Liver (tissue), 9 donors: ENCODE data around the gene PRDM5. TPM values are rescaled to one million over a fixed set of nuclear protein-coding genes. Genes with fewer than 3 reads are reported as not detected.

Experiments used
- DNase-seq: peaks from one replicate; pipeline ENCODE4 v3.0.0-alpha.2; 2017; ENCODE audit warnings: low spot score
- H3K27ac ChIP-seq, 2 donors: one replicate each; pipeline ENCODE4 v1.7.0; 2013; ENCODE audit warnings: inconsistent platforms in 2 of 2, low read length in 2 of 2, control low read depth in 1 of 2, low read depth in 1 of 2, mild to moderate bottlenecking in 1 of 2
- H3K27me3 ChIP-seq, 4 donors: one replicate each; pipeline versions ENCODE4 v1.6.1 to v1.7.0; 2013; ENCODE audit warnings: low read length in 3 of 4, inconsistent platforms in 1 of 4, mild to moderate bottlenecking in 1 of 4, moderate library complexity in 1 of 4; ENCODE audit not compliant: control insufficient read depth in 4 of 4, insufficient read depth in 4 of 4
- H3K36me3 ChIP-seq, 4 donors: one replicate each; pipeline versions ENCODE4 v1.6.1 to v1.7.0; 2013; ENCODE audit warnings: low read length in 3 of 4, mild to moderate bottlenecking in 3 of 4, low read depth in 1 of 4, moderate library complexity in 1 of 4; ENCODE audit not compliant: control insufficient read depth in 4 of 4, insufficient read depth in 3 of 4
- H3K4me1 ChIP-seq, 4 donors: one replicate each; pipeline versions ENCODE4 v1.6.1 to v1.7.0; 2013; ENCODE audit warnings: low read length in 3 of 4, mild to moderate bottlenecking in 3 of 4, moderate library complexity in 1 of 4; ENCODE audit not compliant: control insufficient read depth in 4 of 4, insufficient read depth in 4 of 4
- H3K4me3 ChIP-seq, 3 donors: one replicate each; pipeline versions ENCODE4 v1.6.1 to v1.7.0; 2013; ENCODE audit warnings: low read length in 3 of 3, control low read depth in 1 of 3, low read depth in 1 of 3, mild to moderate bottlenecking in 1 of 3
- H3K9ac ChIP-seq, 2 donors: one replicate each; pipeline ENCODE4 v1.7.0; 2013; ENCODE audit warnings: low read length in 2 of 2, mild to moderate bottlenecking in 2 of 2, moderate library complexity in 2 of 2, control low read depth in 1 of 2, low read depth in 1 of 2
- H3K9me3 ChIP-seq, 4 donors: one replicate each; pipeline versions ENCODE4 v1.6.1 to v1.7.0; 2013; ENCODE audit warnings: low read length in 3 of 4; ENCODE audit not compliant: control insufficient read depth in 4 of 4
- CTCF ChIP-seq: fragments of 150-350 bp; IDR thresholded peaks from 2 replicates; pipeline ENCODE4 v1.5.1; 2017; ENCODE audit warnings: improper control_type of control experiment, low read depth, low read length; ENCODE audit not compliant: missing input control
- FOXA1 ChIP-seq: IDR thresholded peaks from 2 replicates; pipeline ENCODE4 v1.6.1; 2016; ENCODE audit warnings: antibody characterized with exemption
- FOXA2 ChIP-seq: IDR thresholded peaks from 2 replicates; pipeline ENCODE4 v1.6.1; 2016; ENCODE audit warnings: antibody characterized with exemption
- GABPA ChIP-seq, 2 donors: IDR thresholded peaks in 1 of 2; conservative IDR thresholded peaks in 1 of 2; 2 replicates each; pipeline ENCODE4 v1.6.1; 2016; ENCODE audit warnings: antibody characterized with exemption in 2 of 2, mild to moderate bottlenecking in 1 of 2, moderate library complexity in 1 of 2
- HNF4A ChIP-seq, 2 donors: conservative IDR thresholded peaks; 2 replicates each; pipeline ENCODE4 v1.6.1; 2016; ENCODE audit warnings: antibody characterized with exemption in 2 of 2, mild to moderate bottlenecking in 2 of 2
- HNF4G ChIP-seq: IDR thresholded peaks from 2 replicates; pipeline ENCODE4 v1.6.1; 2016; ENCODE audit warnings: antibody characterized with exemption
- JUND ChIP-seq, 2 donors: IDR thresholded peaks; 2 replicates each; pipeline ENCODE4 v1.6.1; 2016; ENCODE audit warnings: antibody characterized with exemption in 2 of 2
- NR2F2 ChIP-seq: IDR thresholded peaks from 2 replicates; pipeline ENCODE4 v1.6.1; 2016; ENCODE audit warnings: antibody characterized with exemption
- RAD21 ChIP-seq, 2 donors: IDR thresholded peaks; 2 replicates each; pipeline ENCODE4 v1.6.1; 2016; ENCODE audit warnings: antibody characterized with exemption in 2 of 2, mild to moderate bottlenecking in 2 of 2
- RXRA ChIP-seq, 2 donors: IDR thresholded peaks; 2 replicates each; pipeline ENCODE4 v1.6.1; 2017 to 2018; ENCODE audit warnings: antibody characterized with exemption in 2 of 2, mild to moderate bottlenecking in 1 of 2
- TAF1 ChIP-seq: conservative IDR thresholded peaks from 2 replicates; pipeline ENCODE4 v1.6.1; 2016; ENCODE audit warnings: antibody characterized with exemption, mild to moderate bottlenecking
- YY1 ChIP-seq: IDR thresholded peaks from 2 replicates; pipeline ENCODE4 v1.6.1; 2016; ENCODE audit warnings: antibody characterized with exemption, mild to moderate bottlenecking
- whole genome bisulfite sequencing: extraction: QIAGEN DNeasy Blood & Tissue Kit; methylation state at CpG from one replicate; pipeline ENCODE4 v1.1.7; 2013; 5-methylcytosine and 5-hydroxymethylcytosine counted together
- polyA plus RNA-seq, 2 donors: library from polyadenylated mRNA; stranded (reverse) in 1 of 2; unstranded in 1 of 2; fragments of 200-250 nt in 1 of 2; fragments of >200 nt in 1 of 2; fragmentation: Nextera tagmentation in 1 of 2; extraction: Ambion mirVana in 1 of 2; gene quantifications; one replicate each; pipeline versions ENCODE4 v1.2.1 to v1.2.3, GENCODE V29; 2013 to 2015
- total RNA-seq, 2 donors: library from RNA; depleted of rRNA; stranded (reverse); fragments of >200 nt; gene quantifications; one replicate each; pipeline ENCODE4 v1.2.3, GENCODE V29; 2014
- TF ChIP-seq, protein P1 (sequence below): IDR thresholded peaks from 2 replicates; pipeline ENCODE4 v1.6.1; 2016; ENCODE audit warnings: antibody characterized with exemption
- TF ChIP-seq, protein P2 (sequence below): IDR thresholded peaks from 2 replicates; pipeline ENCODE4 v1.6.1; 2016; ENCODE audit warnings: antibody characterized with exemption
- donor health status: healthy.
- donor health status: healthy.
- donor health status: healthy.
- donor health status: healthy.
- donor health status: healthy.

PRDM5 gene
- total and polyA plus RNA-seq, 4 donors = 0.17 to 4.0 (median 1.1) TPM

- WGBS = 72% methylated on average over 4 of the region's 4 CpGs
- no peak overlapping the region for H3K4me3 ChIP-seq
- H3K27ac ChIP-seq = no peak overlapping the region
- H3K9ac ChIP-seq = no peak overlapping the region
- TF ChIP-seq NR2F2 = no peak
- TF ChIP-seq HNF4G = no peak
- no peak for TF ChIP-seq GABPA (IDR thresholded peaks at IDR 0.05 in 1 of 2, conservative IDR thresholded peaks at IDR 0.05 in 1 of 2)
- no peak for TF ChIP-seq FOXA1
- TF ChIP-seq CTCF = no peak
- TF ChIP-seq TAF1 = no peak
- no peak for TF ChIP-seq FOXA2
- TF ChIP-seq, protein P1, sequence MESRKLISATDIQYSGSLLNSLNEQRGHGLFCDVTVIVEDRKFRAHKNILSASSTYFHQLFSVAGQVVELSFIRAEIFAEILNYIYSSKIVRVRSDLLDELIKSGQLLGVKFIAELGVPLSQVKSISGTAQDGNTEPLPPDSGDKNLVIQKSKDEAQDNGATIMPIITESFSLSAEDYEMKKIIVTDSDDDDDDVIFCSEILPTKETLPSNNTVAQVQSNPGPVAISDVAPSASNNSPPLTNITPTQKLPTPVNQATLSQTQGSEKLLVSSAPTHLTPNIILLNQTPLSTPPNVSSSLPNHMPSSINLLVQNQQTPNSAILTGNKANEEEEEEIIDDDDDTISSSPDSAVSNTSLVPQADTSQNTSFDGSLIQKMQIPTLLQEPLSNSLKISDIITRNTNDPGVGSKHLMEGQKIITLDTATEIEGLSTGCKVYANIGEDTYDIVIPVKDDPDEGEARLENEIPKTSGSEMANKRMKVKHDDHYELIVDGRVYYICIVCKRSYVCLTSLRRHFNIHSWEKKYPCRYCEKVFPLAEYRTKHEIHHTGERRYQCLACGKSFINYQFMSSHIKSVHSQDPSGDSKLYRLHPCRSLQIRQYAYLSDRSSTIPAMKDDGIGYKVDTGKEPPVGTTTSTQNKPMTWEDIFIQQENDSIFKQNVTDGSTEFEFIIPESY = no peak
- TF ChIP-seq RXRA (IDR thresholded peaks at IDR 0.05) = no peak
- TF ChIP-seq, protein P2, sequence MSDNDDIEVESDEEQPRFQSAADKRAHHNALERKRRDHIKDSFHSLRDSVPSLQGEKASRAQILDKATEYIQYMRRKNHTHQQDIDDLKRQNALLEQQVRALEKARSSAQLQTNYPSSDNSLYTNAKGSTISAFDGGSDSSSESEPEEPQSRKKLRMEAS = no peak
- no peak for TF ChIP-seq HNF4A (conservative IDR thresholded peaks at IDR 0.05)
- TF ChIP-seq JUND (IDR thresholded peaks at IDR 0.05) = no peak
- no peak for TF ChIP-seq YY1
- no peak for TF ChIP-seq RAD21 (IDR thresholded peaks at IDR 0.05)
- H3K9me3 ChIP-seq = no peaks in the 10 kb centered on the region
- no peaks in the 10 kb centered on the region for H3K36me3 ChIP-seq
- H3K27me3 ChIP-seq = no peaks in the 10 kb centered on the region
- DNase-seq = no peak
- no peaks in the 10 kb centered on the region for H3K4me1 ChIP-seq
Observed at GRCh38 chr4:120730777-120731320, 191.7 kb downstream of the PRDM5 start.

DNA sequence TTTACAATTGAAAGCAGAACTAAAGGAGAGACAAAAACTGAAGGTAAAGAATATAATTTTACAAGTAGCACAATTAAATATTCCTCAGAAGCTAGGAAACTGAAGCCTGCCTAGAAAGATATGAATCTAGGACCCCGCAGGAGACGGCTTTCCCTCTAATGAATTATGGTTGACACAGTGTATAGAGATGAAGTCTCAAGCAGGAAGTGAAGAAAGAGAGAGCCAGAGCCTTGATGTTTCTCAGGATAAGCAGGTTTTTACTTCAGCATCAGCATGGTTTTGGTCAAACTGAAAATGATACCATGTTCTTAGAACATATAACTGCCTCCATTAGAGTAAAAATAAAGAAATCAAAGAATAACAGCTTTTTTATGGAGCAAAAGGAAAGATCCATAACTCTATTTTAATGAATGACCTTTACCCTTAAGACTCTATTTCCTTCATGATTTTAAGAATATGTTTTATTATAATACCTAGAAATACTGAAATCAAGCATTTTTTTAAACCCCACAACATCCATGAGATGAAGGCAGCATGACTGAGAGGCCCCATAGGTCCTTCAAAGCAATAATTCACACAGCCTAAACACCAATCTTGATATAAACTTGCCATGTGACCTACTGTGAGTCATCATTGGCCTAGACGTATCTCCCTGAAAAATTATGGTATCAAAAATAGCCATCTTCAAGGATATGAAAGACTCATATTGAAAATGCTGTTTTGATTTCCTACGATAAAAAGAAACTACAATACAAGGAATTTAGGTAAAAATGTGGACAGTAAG is 193.4 kb downstream of the PRDM5 start:
- no peak for DNase-seq
- H3K4me3 ChIP-seq = no peak overlapping the region
- no peaks in the 10 kb centered on the region for H3K4me1 ChIP-seq
- no peak for TF ChIP-seq GABPA (IDR thresholded peaks at IDR 0.05 in 1 of 2, conservative IDR thresholded peaks at IDR 0.05 in 1 of 2)
- no peaks in the 10 kb centered on the region for H3K36me3 ChIP-seq
- no peak overlapping the region for H3K27ac ChIP-seq
- H3K9me3 ChIP-seq = no peaks in the 10 kb centered on the region
- 86% methylated on average over 4 of the region's 4 CpGs for WGBS
- H3K9ac ChIP-seq = no peak overlapping the region
- no peaks in the 10 kb centered on the region for H3K27me3 ChIP-seq
